GM19240 (cell line): ENCODE measurements around the gene KAT2B.
"Not testable (repeated sequence)": the region's sequence is repeated elsewhere in the genome, so short reads cannot be mapped to it uniquely, and the experiment has no call there.

Source experiments
- DNase-seq: peaks from one replicate; pipeline ENCODE4 v3.0.0; 2011; ENCODE audit warnings: low spot score; ENCODE audit not compliant: insufficient read length

Gene KAT2B

DNA sequence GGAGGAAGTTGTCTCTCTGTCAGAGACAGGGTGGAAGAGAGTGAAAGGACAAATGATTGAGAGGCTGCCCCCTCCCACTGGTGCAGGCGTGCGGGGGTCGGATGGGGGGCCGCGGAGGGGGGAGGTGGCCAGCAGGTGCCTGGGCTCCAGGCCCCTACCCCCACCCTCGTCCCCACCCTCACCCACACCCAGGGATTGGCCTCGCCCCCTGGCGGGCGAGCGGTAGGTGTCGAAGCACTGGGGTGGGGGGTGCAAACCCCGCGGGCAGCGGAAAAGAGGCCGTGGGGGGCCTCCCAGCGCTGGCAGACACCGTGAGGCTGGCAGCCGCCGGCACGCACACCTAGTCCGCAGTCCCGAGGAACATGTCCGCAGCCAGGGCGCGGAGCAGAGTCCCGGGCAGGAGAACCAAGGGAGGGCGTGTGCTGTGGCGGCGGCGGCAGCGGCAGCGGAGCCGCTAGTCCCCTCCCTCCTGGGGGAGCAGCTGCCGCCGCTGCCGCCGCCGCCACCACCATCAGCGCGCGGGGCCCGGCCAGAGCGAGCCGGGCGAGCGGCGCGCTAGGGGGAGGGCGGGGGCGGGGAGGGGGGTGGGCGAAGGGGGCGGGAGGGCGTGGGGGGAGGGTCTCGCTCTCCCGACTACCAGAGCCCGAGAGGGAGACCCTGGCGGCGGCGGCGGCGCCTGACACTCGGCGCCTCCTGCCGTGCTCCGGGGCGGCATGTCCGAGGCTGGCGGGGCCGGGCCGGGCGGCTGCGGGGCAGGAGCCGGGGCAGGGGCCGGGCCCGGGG is at the start of gene KAT2B:
Gene KAT2B, plus strand, starts transcription at position 682 of the 783 bp plus-strand sequence. Its CDS starts 32 bp downstream, at position 714.
- DNase-seq: peak; percentile 57

- DNase-seq: no peak
Measured at GRCh38 chr3:19994796-19995195, 45.5 kb upstream of the KAT2B start.

- no peak for DNase-seq
Measured at GRCh38 chr3:19997502-19997901, 42.7 kb upstream of the KAT2B start.

- DNase-seq: no peak
Measured at GRCh38 chr3:20001932-20002331, 38.3 kb upstream of the KAT2B start.

DNA sequence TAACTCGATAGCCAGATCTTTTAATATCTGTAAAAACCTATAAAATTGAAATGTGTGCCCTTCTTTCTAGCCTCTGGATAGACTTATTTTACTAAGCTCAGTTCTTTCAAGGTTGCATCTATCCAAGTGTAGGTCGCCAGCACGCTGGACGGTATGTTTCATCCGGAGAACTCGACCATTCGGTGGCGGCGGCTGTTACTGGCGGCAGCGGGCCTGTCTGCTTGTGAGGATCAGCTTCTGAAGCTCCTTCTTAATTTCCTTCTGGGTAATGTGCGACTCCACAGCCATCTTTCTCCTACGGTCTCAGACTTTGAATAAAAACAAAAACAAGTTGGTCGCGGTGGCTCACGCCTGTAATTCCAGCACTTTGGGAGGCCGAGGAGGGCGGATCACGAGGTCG is 32.3 kb upstream of the KAT2B start:
- no peak for DNase-seq

- DNase-seq: no peak
Measured at GRCh38 chr3:20008646-20009045, 31.6 kb upstream of the KAT2B start.

- DNase-seq: no peak
Measured at GRCh38 chr3:20012164-20012563, 28.1 kb upstream of the KAT2B start, which contains the start of gene PP2D1. Gene PP2D1, minus strand, starts transcription at chr3:20012264. Its CDS starts 192 bp downstream, at chr3:20012072.

DNA sequence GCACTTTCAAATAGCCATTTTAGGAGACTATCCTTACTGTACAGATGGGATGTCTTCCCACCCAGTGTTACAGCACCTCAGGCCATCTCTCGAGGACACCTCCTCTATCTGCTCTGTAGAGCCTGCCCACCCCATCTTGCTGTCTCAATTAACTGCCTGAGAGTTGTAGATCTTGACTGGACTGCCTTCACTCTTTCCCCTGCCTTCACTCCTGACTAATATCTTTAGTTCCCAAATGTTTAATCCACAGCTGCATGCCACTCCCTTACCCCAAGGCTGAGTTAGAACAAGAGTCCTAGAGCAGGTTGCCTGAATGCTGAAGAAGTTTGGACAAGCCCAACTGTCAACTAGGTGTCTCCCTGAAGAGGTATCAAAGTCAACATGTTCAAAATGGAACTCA is 26.9 kb upstream of the KAT2B start:
- no peak for DNase-seq

- DNase-seq: no peak
Measured at GRCh38 chr3:20015525-20015924, 24.7 kb upstream of the KAT2B start.

GRCh38 chr3:20016076-20016475 is 24.2 kb upstream of the KAT2B start:
- DNase-seq: not testable (repeated sequence)

DNA sequence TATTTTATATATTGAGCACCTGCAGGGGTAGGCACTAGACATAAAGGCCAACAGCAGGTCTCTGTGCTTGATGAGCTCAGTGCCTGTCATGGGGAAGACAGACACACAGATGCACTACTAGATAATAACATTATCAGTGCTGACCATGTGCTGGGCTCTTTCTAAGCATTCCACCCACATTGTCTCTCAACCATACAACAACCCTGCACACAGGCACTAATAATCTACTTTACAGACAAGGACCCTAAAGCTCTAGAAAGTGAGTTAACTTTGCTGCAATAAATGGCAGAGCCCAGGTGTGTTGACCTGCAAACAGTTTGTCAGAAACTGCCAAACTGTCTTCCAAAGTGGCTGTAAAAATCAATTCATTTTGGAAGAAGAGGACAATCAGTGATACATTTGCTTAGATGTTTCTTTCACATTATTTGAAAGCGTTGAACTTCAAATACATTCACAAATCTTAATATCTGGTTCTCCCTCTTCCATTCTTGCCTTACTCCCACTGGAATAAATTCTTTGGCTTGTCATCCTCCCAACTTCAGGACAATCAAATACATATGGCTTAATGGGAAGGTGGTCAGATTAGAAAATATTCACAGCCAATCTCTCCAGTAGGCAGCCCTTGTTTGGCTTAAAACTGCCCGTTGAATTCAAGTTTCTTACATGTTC is 17.2 kb upstream of the KAT2B start:
- DNase-seq: no peak

GRCh38 chr3:20023623-20024405 is 16.4 kb upstream of the KAT2B start:
- DNase-seq: no peak

DNA sequence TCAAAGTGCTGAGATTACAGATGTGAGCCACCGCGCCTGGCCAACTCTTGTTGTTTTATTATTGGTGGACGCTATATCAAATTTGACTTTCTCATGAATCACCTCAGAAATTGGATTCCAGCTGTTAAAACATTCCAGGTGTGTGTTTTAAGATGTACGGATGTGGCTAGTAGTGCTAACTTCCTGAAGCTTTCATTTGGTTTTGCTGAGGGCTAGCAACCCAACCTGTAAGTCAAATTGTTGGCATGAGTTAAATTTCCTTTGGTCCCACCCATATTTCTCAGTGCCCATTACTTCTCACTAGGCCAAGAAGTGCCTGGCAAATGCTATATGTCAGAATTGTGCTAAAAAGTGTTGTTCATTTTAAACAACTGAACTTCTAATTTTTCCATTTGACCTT is 13.1 kb upstream of the KAT2B start:
- DNase-seq: no peak

- DNase-seq: no peak
Measured at GRCh38 chr3:20028905-20029331, 11.3 kb upstream of the KAT2B start.

GRCh38 chr3:20031939-20032338 is 8.3 kb upstream of the KAT2B start:
- DNase-seq: not testable (repeated sequence)

GRCh38 chr3:20035019-20035418 is 5.2 kb upstream of the KAT2B start:
- DNase-seq: no peak

GRCh38 chr3:20037255-20037996 is 2.8 kb upstream of the KAT2B start:
- no peak for DNase-seq

GRCh38 chr3:20038699-20039465 is 1.4 kb upstream of the KAT2B start:
- no peak for DNase-seq

DNA sequence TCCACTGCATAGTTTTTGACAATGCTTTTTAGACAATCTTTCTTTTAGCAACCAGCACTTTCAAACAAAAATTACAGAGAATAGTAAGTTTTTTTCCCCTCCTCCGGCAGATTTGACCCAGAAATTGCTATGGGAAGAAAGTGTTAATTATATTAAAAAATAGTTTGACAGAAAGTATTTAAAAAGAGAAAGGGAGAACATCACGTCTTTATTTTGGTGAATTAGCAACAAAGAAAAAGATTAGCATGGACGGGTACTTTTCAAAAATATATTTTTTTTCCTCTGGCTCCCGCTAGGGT is 831 bp upstream of the KAT2B start:
- DNase-seq: no peak

DNA sequence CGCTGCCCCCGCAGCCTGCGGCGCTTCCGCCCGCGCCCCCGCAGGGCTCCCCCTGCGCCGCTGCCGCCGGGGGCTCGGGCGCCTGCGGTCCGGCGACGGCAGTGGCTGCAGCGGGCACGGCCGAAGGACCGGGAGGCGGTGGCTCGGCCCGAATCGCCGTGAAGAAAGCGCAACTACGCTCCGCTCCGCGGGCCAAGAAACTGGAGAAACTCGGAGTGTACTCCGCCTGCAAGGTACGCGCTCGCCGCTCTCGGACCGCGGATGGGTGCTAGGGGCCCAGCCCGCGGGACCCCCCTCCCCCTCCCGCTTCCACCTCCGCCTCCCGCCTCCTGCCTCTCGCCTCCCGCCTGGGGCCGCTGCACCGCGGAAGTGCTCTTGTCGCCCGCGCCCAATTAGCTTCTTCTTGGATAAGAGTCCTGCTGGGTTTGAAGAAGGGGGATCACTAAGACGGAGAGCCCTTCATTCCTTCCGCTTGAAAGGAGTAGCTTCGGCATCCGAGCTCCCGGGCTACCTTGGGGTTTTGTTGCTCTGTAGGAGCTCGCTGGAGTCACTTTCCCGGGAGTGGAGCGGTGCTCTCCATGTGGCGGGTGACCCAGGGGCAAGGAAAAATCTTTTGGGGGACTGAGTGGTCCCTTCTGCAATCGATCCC is 426 bp downstream of the KAT2B start:
- DNase-seq: peak; percentile 35
